HCT116 (cell line): ENCODE results near the gene TMEM169. TPM values are rescaled to one million over a fixed set of nuclear protein-coding genes. Genes with fewer than 3 reads are reported as not detected.

Source experiments
- ATAC-seq: fragments of 200-7000 bp; cut with Tn5 transposase; 2 replicates; pipeline ENCODE4 v1.9.1; 2020; ENCODE audit warnings: mild to moderate bottlenecking, moderate library complexity
- BruUV-seq: library from RNA; stranded (reverse); fragments of 400-500 nt; replicated peaks from 2 replicates; lab custom pipeline; 2021; lab: Mats Ljungman, UMichigan
- CTCF ChIA-PET: fragments of 300-600 bp; sonication (Branson Sonifier 250); formaldehyde crosslinking; loops from one replicate; lab custom pipeline; 2021; ENCODE audit warnings: antibody characterized with exemption; lab: Charles Lee
- POLR2A ChIA-PET: fragments of 300-600, 350-600 bp; sonication (Branson Sonifier 250); formaldehyde crosslinking; loops from one replicate; lab custom pipeline; 2021; ENCODE audit warnings: antibody characterized with exemption; lab: Charles Lee
- RAD21 ChIA-PET, 2 experiments: fragments of 300-600 bp; sonication (Branson Sonifier 250); formaldehyde crosslinking; loops; one replicate each; lab custom pipeline; 2023; ENCODE audit warnings: low total read pairs in 2 of 2; ENCODE audit not compliant: uncharacterized antibody in 2 of 2, unreplicated experiment in 2 of 2, low non-redundant PET in 1 of 2; lab: Charles Lee
- DNase-seq: peaks from one replicate; pipeline ENCODE4 v3.0.0-alpha.2; 2010; ENCODE audit warnings: low read depth, low spot score
- H2AFZ ChIP-seq: fragments of 200-600 bp; shearing (Covaris generic), sonication (generic); 2 replicates; pipeline ENCODE4 v1.6.1; 2017; ENCODE audit warnings: low read depth, mixed run types, mixed read lengths, antibody characterized with exemption, low read length; ENCODE audit not compliant: poor library complexity, severe bottlenecking
- H3K27ac ChIP-seq: 2 replicates; pipeline ENCODE4 v1.5.1; 2012; ENCODE audit warnings: low read depth, low read length
- H3K27me3 ChIP-seq: fragments of 200-600 bp; sonication (generic); 2 replicates; pipeline ENCODE4 v1.6.1; 2016; ENCODE audit warnings: mixed run types, low read length, mixed read lengths; ENCODE audit not compliant: insufficient read depth
- H3K36me3 ChIP-seq, 2 experiments: fragments of 200-500 bp in 1 of 2; fragments of 200-600 bp in 1 of 2; sonication (Bioruptor generic) in 1 of 2; sonication (generic) in 1 of 2; 2 replicates each; pipeline versions ENCODE4 v1.5.1 to v1.6.1; 2014 to 2016; ENCODE audit warnings: low read length in 2 of 2, inconsistent platforms in 1 of 2, mixed read lengths in 1 of 2, mixed run types in 1 of 2; ENCODE audit not compliant: insufficient read depth in 2 of 2, control insufficient read depth in 1 of 2
- H3K4me1 ChIP-seq, 2 experiments: fragments of 200-600 bp in 1 of 2; sonication (generic) in 1 of 2; 2 replicates each; pipeline versions ENCODE4 v1.5.1 to v1.6.1; 2012 to 2017; ENCODE audit warnings: low read length in 2 of 2, inconsistent platforms in 1 of 2, mild to moderate bottlenecking in 1 of 2, mixed read lengths in 1 of 2, mixed run types in 1 of 2, moderate library complexity in 1 of 2; ENCODE audit not compliant: insufficient read depth in 2 of 2, control insufficient read depth in 1 of 2
- H3K4me2 ChIP-seq: fragments of 200-600 bp; sonication (generic); 2 replicates; pipeline ENCODE4 v1.6.1; 2017; ENCODE audit warnings: mixed run types, low read length, mixed read lengths
- H3K4me3 ChIP-seq, 2 experiments: fragments of 200-600 bp in 1 of 2; sonication (generic) in 1 of 2; replicated peaks in 1 of 2; 2 replicates each; pipeline ENCODE4 v1.5.1; 2011 to 2016; ENCODE audit warnings: low read length in 2 of 2, control low read depth in 1 of 2, low read depth in 1 of 2, mild to moderate bottlenecking in 1 of 2, mixed read lengths in 1 of 2, mixed run types in 1 of 2
- H3K79me2 ChIP-seq: fragments of 200-600 bp; sonication (generic); 2 replicates; pipeline ENCODE4 v1.6.1; 2017; ENCODE audit warnings: mild to moderate bottlenecking, mixed run types, low read length, moderate library complexity, mixed read lengths; ENCODE audit not compliant: insufficient read depth
- H3K9ac ChIP-seq: fragments of 200-600 bp; sonication (generic); 2 replicates; pipeline ENCODE4 v1.6.1; 2016; ENCODE audit warnings: low read length, mixed read lengths
- H3K9me2 ChIP-seq: fragments of 200-600 bp; sonication (generic), shearing (Covaris generic); 2 replicates; pipeline ENCODE4 v1.6.1; 2017; ENCODE audit warnings: mixed run types, mild to moderate bottlenecking, moderate library complexity; ENCODE audit not compliant: insufficient read depth
- H3K9me3 ChIP-seq, 2 experiments: fragments of 200-500 bp in 1 of 2; fragments of 200-600 bp in 1 of 2; sonication (Bioruptor generic) in 1 of 2; sonication (generic) in 1 of 2; 2 replicates each; pipeline ENCODE4 v1.6.1; 2014 to 2017; ENCODE audit warnings: low read length in 2 of 2, mixed read lengths in 2 of 2, inconsistent platforms in 1 of 2, low read depth in 1 of 2, mild to moderate bottlenecking in 1 of 2, mixed run types in 1 of 2, moderate library complexity in 1 of 2; ENCODE audit not compliant: control insufficient read depth in 1 of 2, insufficient read depth in 1 of 2
- H4K20me1 ChIP-seq: fragments of 200-600 bp; sonication (generic), shearing (Covaris generic); 2 replicates; pipeline ENCODE4 v1.6.1; 2017; ENCODE audit warnings: mixed run types, mild to moderate bottlenecking, moderate library complexity; ENCODE audit not compliant: insufficient read depth
- ATF3 ChIP-seq: IDR thresholded peaks from 2 replicates; pipeline ENCODE4 v1.6.1; 2012
- CBX3 ChIP-seq: IDR thresholded peaks from 2 replicates; pipeline ENCODE4 v1.6.1; 2012; ENCODE audit warnings: low read depth
- CEBPB ChIP-seq: IDR thresholded peaks from 2 replicates; pipeline ENCODE4 v1.6.1; 2012; ENCODE audit warnings: low read depth
- CTCF ChIP-seq, 3 experiments: fragments of 200-600 bp in 1 of 3; sonication (generic) in 1 of 3; IDR thresholded peaks in 2 of 3; conservative IDR thresholded peaks in 1 of 3; 2 replicates each; pipeline ENCODE4 v1.5.1; 2012 to 2017; ENCODE audit warnings: low read depth in 2 of 3, low read length in 2 of 3, antibody characterized with exemption in 1 of 3, borderline replicate concordance in 1 of 3, control low read depth in 1 of 3, mild to moderate bottlenecking in 1 of 3, mixed read lengths in 1 of 3, mixed run types in 1 of 3, moderate library complexity in 1 of 3; ENCODE audit not compliant: insufficient read depth in 1 of 3
- EZH2 ChIP-seq: fragments of 200-600 bp; sonication (generic); IDR thresholded peaks from 2 replicates; pipeline ENCODE4 v1.6.1; 2017; ENCODE audit warnings: antibody characterized with exemption, mixed run types
- EZH2phosphoT487 ChIP-seq: fragments of 200-600 bp; IDR thresholded peaks from 2 replicates; pipeline ENCODE4 v1.6.1; 2018; ENCODE audit warnings: antibody characterized with exemption, borderline replicate concordance
- JUND ChIP-seq: IDR thresholded peaks from 2 replicates; pipeline ENCODE4 v1.6.1; 2012
- MAX ChIP-seq: IDR thresholded peaks from 2 replicates; pipeline ENCODE4 v1.6.1; 2012
- POLR2A ChIP-seq: IDR thresholded peaks from 2 replicates; pipeline ENCODE4 v1.7.0; 2011; ENCODE audit warnings: borderline replicate concordance; ENCODE audit not compliant: insufficient read depth, insufficient read length; ENCODE audit errors: extremely low read depth
- RAD21 ChIP-seq: IDR thresholded peaks from 2 replicates; pipeline ENCODE4 v1.6.1; 2012; ENCODE audit warnings: low read depth, mild to moderate bottlenecking
- REST ChIP-seq: IDR thresholded peaks from 2 replicates; pipeline ENCODE4 v1.6.1; 2012; ENCODE audit warnings: low read depth
- SP1 ChIP-seq: IDR thresholded peaks from 2 replicates; pipeline ENCODE4 v1.6.1; 2012; ENCODE audit warnings: low read depth
- TCF7L2 ChIP-seq: IDR thresholded peaks from 2 replicates; pipeline ENCODE4 v1.7.0; 2011; ENCODE audit warnings: borderline replicate concordance, inconsistent platforms; ENCODE audit not compliant: insufficient read depth, insufficient read length; ENCODE audit errors: extremely low read depth
- YY1 ChIP-seq: IDR thresholded peaks from 2 replicates; pipeline ENCODE4 v1.6.1; 2011; ENCODE audit warnings: low read length, low read depth, moderate library complexity, mild to moderate bottlenecking; ENCODE audit not compliant: insufficient replicate concordance; ENCODE audit errors: extremely low read depth
- ZFX ChIP-seq: fragments of 450-650 bp; IDR thresholded peaks from 2 replicates; pipeline ENCODE4 v1.6.1; 2017
- intact Hi-C: fragments of 100-400 bp; cut with micrococcal nuclease; formaldehyde crosslinking; loops from 2 replicates; pipeline ENCODE4 v1.10.0; 2022
- total RNA-seq: library from RNA; stranded (reverse); gene quantifications from one replicate; pipeline ENCODE4 v1.2.1, GENCODE V29; 2021; ENCODE audit not compliant: unreplicated experiment

TMEM169 gene
- total RNA-seq, 1 experiment from 2014 or later, result 0.42 TPM

GRCh38 chr2:216126943-216127342 lies 45.2 kb downstream of the TMEM169 start (continued):
- TF ChIP-seq TCF7L2, result no peak
- no peak for TF ChIP-seq POLR2A
- TF ChIP-seq MAX, result no peak

GRCh38 chr2:216130346-216130971 lies 48.7 kb downstream of the TMEM169 start:
- no peaks in the 10 kb centered on the region for H3K4me1 ChIP-seq
- peaks cover 85% of the 10 kb centered on the region in 2 experiments for H3K36me3 ChIP-seq
- no TSS peak for BruUV-seq
- POLR2A ChIA-PET, result no interaction called here
- ATAC-seq, result peak; percentile 61
- intact Hi-C loops, result no loop called here
- no peaks in the 10 kb centered on the region for H3K27me3 ChIP-seq
- H2AFZ ChIP-seq, result no peak overlapping the region
- H3K27ac ChIP-seq, result no peak overlapping the region
- H3K9ac ChIP-seq, result no peak overlapping the region
- no peak overlapping the region for H3K4me3 ChIP-seq
- H3K9me3 ChIP-seq, result no peaks in the 10 kb centered on the region
- H3K9me2 ChIP-seq, result no peaks in the 10 kb centered on the region
- no peak overlapping the region for H3K4me2 ChIP-seq
- no peak for DNase-seq
- H3K79me2 ChIP-seq, result peaks cover 98% of the 10 kb centered on the region
- peaks cover 24% of the 10 kb centered on the region; the same call in 1 of the 2 replicates for H4K20me1 ChIP-seq
- RAD21 ChIA-PET, result no interaction called here
- TF ChIP-seq SP1 (no peak), POLR2A (no peak), CTCF (IDR thresholded peaks at IDR 0.05 in 2 of 3, conservative IDR thresholded peaks at IDR 0.05 in 1 of 3; ENCODE audit: borderline replicate concordance in 1 of 3, insufficient read depth in 1 of 3, low read depth in 2 of 3, low read length in 2 of 3) (no peak), CBX3 (no peak), RAD21 (no peak), YY1 (no peak), ZFX (no peak), ATF3 (no peak), JUND (no peak), EZH2phosphoT487 (no peak), REST (no peak), CEBPB (no peak), MAX (no peak), EZH2 (no peak)
- CTCF ChIA-PET, result no interaction called here
